Aorta (tissue), 5 donors: Measurements from ENCODE around the gene ASTN2. TPM values are rescaled to one million over a fixed set of nuclear protein-coding genes. Genes with fewer than 3 reads are reported as not detected.

Source experiments
- ATAC-seq: fragments of 200-7000 bp; cut with Tn5 transposase; one replicate; pipeline ENCODE4 v1.9.1; 2022; ENCODE audit warnings: moderate library complexity; ENCODE audit not compliant: low FRiP score
- DNase-seq, 2 donors: peaks; one replicate each; pipeline ENCODE4 v3.0.0-alpha.2; 2020
- H3K27ac ChIP-seq, 2 donors: one replicate each; pipeline ENCODE4 v1.5.1; 2013; ENCODE audit warnings: low read length in 2 of 2, mild to moderate bottlenecking in 2 of 2, moderate library complexity in 2 of 2, control low read depth in 1 of 2, inconsistent platforms in 1 of 2, low read depth in 1 of 2
- H3K27me3 ChIP-seq, 2 donors: one replicate each; pipeline ENCODE4 v1.6.1; 2013; ENCODE audit warnings: control low read depth in 1 of 2, low read length in 1 of 2, mild to moderate bottlenecking in 1 of 2, moderate library complexity in 1 of 2; ENCODE audit not compliant: insufficient read depth in 2 of 2, control insufficient read depth in 1 of 2
- H3K36me3 ChIP-seq, 2 donors: one replicate each; pipeline ENCODE4 v1.6.1; 2013; ENCODE audit warnings: control low read depth in 1 of 2, low read length in 1 of 2, mild to moderate bottlenecking in 1 of 2; ENCODE audit not compliant: insufficient read depth in 2 of 2, control insufficient read depth in 1 of 2
- H3K4me1 ChIP-seq, 2 donors: one replicate each; pipeline ENCODE4 v1.6.1; 2013; ENCODE audit warnings: low read length in 2 of 2, control low read depth in 1 of 2, mild to moderate bottlenecking in 1 of 2, moderate library complexity in 1 of 2; ENCODE audit not compliant: insufficient read depth in 2 of 2, control insufficient read depth in 1 of 2
- H3K4me3 ChIP-seq, 2 donors: one replicate each; pipeline ENCODE4 v1.5.1; 2013; ENCODE audit warnings: low read length in 2 of 2, control low read depth in 1 of 2, mild to moderate bottlenecking in 1 of 2
- H3K9me3 ChIP-seq: one replicate; pipeline ENCODE4 v1.6.1; 2013; ENCODE audit warnings: mild to moderate bottlenecking, low read length; ENCODE audit not compliant: control insufficient read depth
- WGBS, 2 donors: extraction: QIAGEN DNeasy Blood & Tissue Kit; methylation state at CpG; one replicate each; pipeline ENCODE4 v1.1.7; 2013; 5-methylcytosine and 5-hydroxymethylcytosine counted together
- intact Hi-C, 2 donors: fragments of 100-400 bp; cut with DNase I; formaldehyde crosslinking; loops; one replicate each; pipeline versions ENCODE4 v1.14.2 to v1.15.0; 2022
- polyA plus RNA-seq, 2 donors: library from polyadenylated mRNA; stranded (reverse); fragments of 200-250 nt; gene quantifications; one replicate each; pipeline ENCODE4 v1.2.3, GENCODE V29; 2013
- total RNA-seq, 2 donors: library from RNA; stranded (reverse); fragmentation: NEBNext Ultra II Directional; extraction: Animal tissue kit (Norgen Biotek cat#: 25700); gene quantifications; one replicate each; pipeline ENCODE4 v1.2.1, GENCODE V29; 2021
- donor health status: healthy with polysubstance abuse.
- donor health status: Bipolar disorder and iron deficiency.
- donor health status: DM: no; HTN: no; CAD: no.
- donor health status: DM: no; HTN: no; CAD: no.
- donor health status: DM: yes; HTN: yes; CAD: no.

The ASTN2 gene
- total and polyA plus RNA-seq, 4 donors, result 1.0 to 7.5 (median 4.4) TPM

DNA sequence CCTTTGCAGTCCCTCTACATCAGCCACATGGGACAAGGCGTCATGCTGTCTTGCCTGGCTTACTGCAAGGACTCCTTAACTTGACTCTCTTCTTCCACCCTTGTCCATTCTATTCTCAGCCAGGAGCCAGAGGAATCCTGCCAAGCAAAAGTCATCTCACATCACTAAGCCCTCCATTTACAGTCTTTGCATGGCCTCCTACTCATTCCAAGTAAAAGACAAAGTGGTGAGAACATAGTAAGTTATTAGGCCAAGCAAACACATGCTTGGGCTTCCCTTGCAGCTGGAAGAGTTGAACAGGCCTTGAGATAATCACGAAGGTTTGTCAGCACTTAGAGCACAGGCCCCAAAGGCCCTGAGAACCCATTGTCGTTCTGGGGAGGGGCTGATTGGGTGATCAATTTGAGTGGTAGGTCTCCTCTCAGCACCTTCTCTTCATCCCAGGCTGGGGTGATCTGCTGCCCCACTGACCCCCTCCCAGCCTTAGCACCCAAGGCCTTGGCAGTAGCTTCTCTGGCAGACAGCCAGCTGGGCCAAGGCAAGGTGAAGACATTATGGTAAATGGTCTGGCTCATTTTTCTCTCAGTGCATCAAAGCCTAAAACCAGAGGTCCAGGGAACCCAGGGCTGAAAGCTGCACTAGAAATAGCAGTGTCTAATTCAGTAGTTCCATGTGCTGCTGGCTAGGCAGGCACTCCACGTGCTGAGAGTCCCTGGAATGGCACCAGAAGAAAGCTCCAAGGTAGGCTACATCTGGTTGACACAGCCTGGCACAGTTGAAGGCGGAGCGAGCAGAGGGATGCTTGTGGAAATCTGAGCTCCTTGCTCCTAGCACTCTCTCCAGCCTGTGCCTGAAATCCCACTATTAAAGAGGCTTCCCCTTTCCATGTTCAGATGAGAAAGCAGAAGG, 121.4 kb downstream of the ASTN2 start:
- intact Hi-C loops, result no loop called here
- no peak overlapping the region for H3K27ac ChIP-seq
- H3K9me3 ChIP-seq, result no peaks in the 10 kb centered on the region
- no peaks in the 10 kb centered on the region for H3K36me3 ChIP-seq
- no peak overlapping the region for H3K4me3 ChIP-seq
- ATAC-seq (peak; percentile 47), DNase-seq (peak in 1 of 2 donors; percentile 73)
- peaks cover 0 to 4% of the 10 kb centered on the region in 2 donors for H3K4me1 ChIP-seq
- H3K27me3 ChIP-seq, result no peaks in the 10 kb centered on the region
- 13 to 38% methylated on average over 6 of the region's 6 CpGs for WGBS, 2 donors

DNA sequence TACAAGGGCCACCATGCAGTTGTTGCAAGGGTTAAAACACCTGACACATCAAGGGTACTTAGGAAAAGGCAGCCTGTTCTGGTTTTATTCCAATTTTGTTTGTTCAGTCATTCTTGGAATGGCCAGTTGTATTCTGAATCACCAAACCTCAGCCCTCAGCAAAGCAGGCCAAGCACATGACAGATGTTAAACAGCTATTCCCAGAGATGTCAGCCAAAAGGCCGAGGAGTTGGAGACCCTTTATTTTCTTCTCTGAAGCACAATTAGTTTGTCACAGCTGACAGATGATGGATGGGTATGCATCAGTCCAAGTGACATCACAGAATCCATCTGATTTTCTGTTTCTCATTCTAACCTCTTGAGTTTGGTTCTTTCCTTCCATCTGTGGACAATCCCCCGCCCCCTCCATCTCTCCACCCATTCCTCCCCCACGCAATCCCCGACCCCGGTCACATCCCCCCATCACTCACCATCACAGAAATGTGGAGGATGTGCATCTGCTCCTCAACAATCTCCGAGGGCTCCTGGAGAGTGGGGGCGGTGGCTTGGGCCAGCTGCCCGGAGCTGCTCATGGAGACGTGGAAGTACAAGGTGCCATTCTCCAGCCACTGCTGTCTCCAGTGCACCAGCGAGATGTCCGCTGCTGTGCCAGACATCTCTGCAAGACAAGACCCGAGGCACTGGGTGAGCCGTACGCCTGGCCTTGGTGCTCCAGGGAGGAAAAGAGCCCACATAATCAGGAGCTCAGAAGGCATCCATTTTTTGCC, 123.8 kb downstream of the ASTN2 start:
- no peak for DNase-seq
- Histone ChIP-seq H3K9me3 (no peaks in the 10 kb centered on the region), H3K4me3 (no peak overlapping the region), H3K27ac (no peak overlapping the region), H3K4me1 (peaks cover 0 to 4% of the 10 kb centered on the region in 2 donors), H3K27me3 (no peaks in the 10 kb centered on the region), H3K36me3 (no peaks in the 10 kb centered on the region)
- intact Hi-C loops, result no loop called here
- 63 to 68% methylated on average over 14 of the region's 14 CpGs for WGBS, 2 donors
- ATAC-seq, result no peak

DNA sequence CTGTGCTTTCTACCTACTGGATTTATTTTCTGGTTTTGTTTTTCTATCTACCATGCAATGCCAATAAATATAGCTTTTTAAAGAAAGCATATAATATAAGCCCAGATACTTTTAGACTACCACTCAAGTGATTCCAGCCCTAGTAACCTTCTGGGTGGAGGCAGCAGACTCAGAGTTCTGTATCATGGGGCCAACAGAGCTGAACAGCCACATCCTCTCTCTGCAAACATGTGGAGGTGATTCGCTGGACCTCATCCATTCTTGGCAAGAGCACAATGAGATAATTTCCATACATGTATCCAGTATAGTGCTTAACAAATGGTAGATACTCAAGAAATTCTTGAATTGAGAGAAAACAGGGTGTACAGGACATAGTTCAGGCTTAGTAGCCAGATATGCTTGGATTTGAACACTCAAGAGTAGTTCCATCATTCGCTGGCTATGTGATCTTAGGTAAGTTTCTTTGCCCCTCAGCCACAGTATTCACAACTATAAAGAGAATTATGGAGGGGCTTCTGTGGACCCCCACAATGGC, 124.5 kb downstream of the ASTN2 start:
- H3K9me3 ChIP-seq, result no peaks in the 10 kb centered on the region
- WGBS, 2 donors, result 85 to 91% methylated on average over 2 of the region's 2 CpGs
- no peaks in the 10 kb centered on the region for H3K36me3 ChIP-seq
- ATAC-seq (no peak), DNase-seq (no peak)
- H3K27me3 ChIP-seq, result no peaks in the 10 kb centered on the region
- H3K4me3 ChIP-seq, result no peak overlapping the region
- H3K4me1 ChIP-seq, result peaks cover 0 to 4% of the 10 kb centered on the region in 2 donors
- intact Hi-C loops, result no loop called here
- H3K27ac ChIP-seq, result no peak overlapping the region

DNA sequence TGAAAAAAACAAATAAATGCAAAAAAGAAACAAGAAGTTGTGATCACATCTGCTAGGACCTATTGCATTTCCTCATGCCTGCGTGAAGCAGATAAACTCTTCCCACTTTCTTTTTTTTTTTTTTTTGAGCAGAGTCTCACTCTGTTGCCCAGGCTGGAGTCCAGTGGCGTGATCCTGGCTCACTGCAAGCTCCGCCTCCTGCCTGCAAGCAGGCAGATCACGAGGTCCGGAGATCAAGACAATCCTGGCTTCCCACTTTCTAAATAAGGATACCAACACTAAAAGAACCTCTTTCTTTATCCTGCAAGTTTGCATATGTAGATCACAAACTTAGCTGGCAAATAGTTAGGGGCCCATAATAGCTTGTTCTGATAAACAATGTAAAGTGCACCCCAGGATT, 128.6 kb downstream of the ASTN2 start:
- DNase-seq (no peak), ATAC-seq (peak; percentile 21)
- H3K4me1 ChIP-seq, result peaks cover 0 to 4% of the 10 kb centered on the region in 2 donors
- 51 to 56% methylated on average over 5 of the region's 5 CpGs for WGBS, 2 donors
- no peaks in the 10 kb centered on the region for H3K9me3 ChIP-seq
- peaks cover 0 to 2% of the 10 kb centered on the region in 2 donors for H3K27me3 ChIP-seq
- intact Hi-C loops, result no loop called here
- H3K4me3 ChIP-seq, result no peak overlapping the region
- H3K27ac ChIP-seq, result no peak overlapping the region
- no peaks in the 10 kb centered on the region for H3K36me3 ChIP-seq

DNA sequence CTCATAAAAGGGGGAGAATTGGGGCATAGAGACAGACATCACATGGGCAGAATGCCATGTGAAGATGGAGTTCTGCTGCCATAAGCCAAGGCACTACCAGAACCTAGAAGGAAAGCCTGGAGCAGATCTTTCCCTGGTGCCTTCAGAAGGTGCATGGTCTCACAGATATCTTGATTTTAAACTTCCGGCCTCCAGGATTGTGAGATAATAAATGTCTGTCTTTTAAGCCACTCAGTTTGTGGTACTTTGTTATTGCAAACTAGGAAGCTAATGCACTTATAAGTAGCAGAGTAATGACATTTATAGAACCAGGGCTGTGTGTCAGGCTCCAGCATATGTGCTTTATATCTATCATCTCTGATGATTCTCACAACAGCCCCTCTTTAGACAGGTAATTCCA, 130.4 kb downstream of the ASTN2 start:
- DNase-seq, result no peak
- H3K4me3 ChIP-seq, result no peak overlapping the region
- 63 to 76% methylated on average over 1 of the region's 1 CpG for WGBS, 2 donors
- H3K27me3 ChIP-seq, result peaks cover 0 to 2% of the 10 kb centered on the region in 2 donors
- H3K36me3 ChIP-seq, result no peaks in the 10 kb centered on the region
- H3K27ac ChIP-seq, result no peak overlapping the region
- H3K4me1 ChIP-seq, result no peaks in the 10 kb centered on the region
- no peak for ATAC-seq
- H3K9me3 ChIP-seq, result no peaks in the 10 kb centered on the region
- intact Hi-C loops, result no loop called here

DNA sequence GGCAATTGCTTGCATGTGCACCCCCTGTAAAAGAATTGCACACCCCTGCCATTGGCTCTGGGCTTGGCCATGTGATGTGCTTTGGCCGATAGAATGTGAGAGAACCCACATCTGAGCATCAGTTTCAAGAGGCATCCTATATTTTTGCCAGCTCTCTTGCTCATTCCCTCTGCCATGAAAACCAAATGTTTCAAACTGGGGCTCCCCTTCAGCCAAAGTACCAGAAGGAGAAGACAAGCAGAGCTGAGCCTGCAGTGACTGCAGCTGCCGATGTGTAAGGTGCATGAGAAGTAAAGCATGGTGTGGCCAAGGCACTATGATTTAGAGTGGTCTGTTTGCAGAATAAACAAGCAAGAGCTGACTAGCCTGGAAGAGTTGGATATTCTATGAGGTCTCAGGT, 132.3 kb downstream of the ASTN2 start:
- H3K27ac ChIP-seq, result no peak overlapping the region
- H3K4me3 ChIP-seq, result no peak overlapping the region
- ATAC-seq (no peak), DNase-seq (no peak)
- peaks cover 0 to 2% of the 10 kb centered on the region in 2 donors for H3K27me3 ChIP-seq
- no peaks in the 10 kb centered on the region for H3K4me1 ChIP-seq
- WGBS, 2 donors, result 34 to 57% methylated on average over 2 of the region's 2 CpGs
- no peaks in the 10 kb centered on the region for H3K9me3 ChIP-seq
- intact Hi-C loops, result no loop called here
- H3K36me3 ChIP-seq, result no peaks in the 10 kb centered on the region

DNA sequence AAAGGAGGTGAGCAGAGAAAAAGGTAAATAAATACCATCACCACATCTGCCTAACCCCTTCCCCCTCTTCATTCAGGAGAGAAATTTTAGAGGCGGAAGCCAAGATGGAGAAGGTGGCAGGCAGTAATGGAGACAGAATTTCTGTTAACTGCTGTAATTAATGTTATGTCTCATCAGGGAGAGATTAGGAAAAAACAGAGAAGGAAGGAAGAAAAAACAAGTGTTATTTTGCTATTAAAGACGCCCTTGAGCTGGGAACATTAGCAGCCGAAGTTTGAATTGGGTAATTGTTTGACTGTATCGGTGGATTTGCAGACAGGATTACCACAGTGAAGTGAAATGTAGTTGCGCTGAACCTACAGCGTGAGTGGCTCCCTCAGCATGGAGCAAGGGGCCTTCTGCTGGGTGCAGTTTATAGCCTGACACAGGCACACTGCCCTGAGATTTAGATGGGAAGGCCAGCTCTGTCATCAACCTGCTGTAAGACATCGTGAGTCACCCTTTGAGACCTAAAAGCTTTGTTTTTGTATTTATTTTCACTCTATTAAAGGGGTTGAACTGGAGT, 136.3 kb downstream of the ASTN2 start:
- Histone ChIP-seq H3K9me3 (no peaks in the 10 kb centered on the region), H3K27ac (no peak overlapping the region), H3K27me3 (no peaks in the 10 kb centered on the region), H3K4me1 (no peaks in the 10 kb centered on the region), H3K4me3 (no peak overlapping the region), H3K36me3 (no peaks in the 10 kb centered on the region)
- WGBS, 2 donors, result 53 to 54% methylated on average over 7 of the region's 7 CpGs
- intact Hi-C loops, result no loop called here
- no peak for ATAC-seq
- DNase-seq, result no peak

DNA sequence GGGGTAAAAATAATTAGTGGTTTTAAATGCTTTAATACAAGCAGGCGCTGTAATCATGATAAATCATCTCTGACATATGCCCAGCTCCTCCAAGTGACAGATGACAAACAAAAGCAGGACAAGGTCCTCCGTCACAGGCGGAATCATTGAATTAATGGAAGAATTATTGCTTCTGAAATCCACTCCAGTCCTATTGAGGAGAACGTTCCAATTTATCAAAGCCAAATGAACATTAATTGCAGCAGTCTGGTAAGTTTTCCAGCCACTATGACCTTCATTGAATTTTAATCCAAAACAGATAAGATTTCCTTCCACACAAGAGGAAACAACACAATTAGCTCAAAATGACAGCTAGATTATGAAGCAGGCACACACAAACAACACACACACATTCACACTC, 136.8 kb downstream of the ASTN2 start:
- no peaks in the 10 kb centered on the region for H3K9me3 ChIP-seq
- no peaks in the 10 kb centered on the region for H3K36me3 ChIP-seq
- H3K27ac ChIP-seq, result no peak overlapping the region
- H3K4me1 ChIP-seq, result no peaks in the 10 kb centered on the region
- H3K4me3 ChIP-seq, result no peak overlapping the region
- 44 to 55% methylated on average over 4 of the region's 4 CpGs for WGBS, 2 donors
- ATAC-seq (no peak), DNase-seq (no peak)
- H3K27me3 ChIP-seq, result no peaks in the 10 kb centered on the region
- intact Hi-C loops, result no loop called here
